Hepatocyte (in vitro differentiated cells): ENCODE data around the gene GRK5. TPM values are rescaled to one million over a fixed set of nuclear protein-coding genes. Genes with fewer than 3 reads are reported as not detected.

Experiments
- DNase-seq: peaks from one replicate; pipeline ENCODE4 v3.0.0-alpha.2; 2016; ENCODE audit warnings: low spot score
- H2AFZ ChIP-seq: fragments of 200-600 bp; sonication (generic); 2 replicates; pipeline ENCODE4 v1.6.0; 2016; ENCODE audit warnings: antibody characterized with exemption, mild to moderate bottlenecking
- H3K27ac ChIP-seq: fragments of 200-600 bp; sonication (generic); 2 replicates; pipeline ENCODE4 v1.5.1; 2016; ENCODE audit warnings: mild to moderate bottlenecking
- H3K27me3 ChIP-seq: fragments of 200-600 bp; sonication (generic); 2 replicates; pipeline ENCODE4 v1.6.1; 2016
- H3K36me3 ChIP-seq: fragments of 200-600 bp; sonication (generic); replicated peaks from 2 replicates; pipeline ENCODE4 v1.5.1; 2016; ENCODE audit warnings: low read depth; ENCODE audit not compliant: insufficient read depth
- H3K4me1 ChIP-seq: fragments of 200-600 bp; sonication (generic); 2 replicates; pipeline ENCODE4 v1.5.1; 2016; ENCODE audit warnings: mild to moderate bottlenecking, moderate library complexity; ENCODE audit not compliant: insufficient read depth
- H3K4me2 ChIP-seq: fragments of 200-600 bp; sonication (generic); 2 replicates; pipeline ENCODE4 v1.6.0; 2016
- H3K4me3 ChIP-seq: fragments of 200-600 bp; sonication (generic); 2 replicates; pipeline ENCODE4 v1.5.1; 2016; ENCODE audit warnings: mild to moderate bottlenecking
- H3K79me2 ChIP-seq: fragments of 200-600 bp; sonication (generic); 2 replicates; pipeline ENCODE4 v1.6.0; 2017; ENCODE audit warnings: mild to moderate bottlenecking
- H3K9me2 ChIP-seq: fragments of 200-600 bp; sonication (generic); replicated peaks from 2 replicates; pipeline ENCODE4 v1.6.0; 2017; ENCODE audit warnings: mild to moderate bottlenecking; ENCODE audit not compliant: insufficient read depth
- H3K9me3 ChIP-seq: fragments of 200-600 bp; sonication (generic); 2 replicates; pipeline ENCODE4 v1.5.1; 2016; ENCODE audit warnings: low read depth, mild to moderate bottlenecking
- H4K20me1 ChIP-seq: fragments of 200-600 bp; sonication (generic); 2 replicates; pipeline ENCODE4 v1.6.0; 2016; ENCODE audit warnings: mild to moderate bottlenecking; ENCODE audit not compliant: insufficient read depth, poor library complexity, severe bottlenecking
- EZH2 ChIP-seq: fragments of 200-600 bp; sonication (generic); IDR thresholded peaks from 2 replicates; pipeline ENCODE4 v1.6.1; 2016; ENCODE audit warnings: antibody characterized with exemption, mild to moderate bottlenecking, borderline replicate concordance
- EZH2phosphoT487 ChIP-seq: fragments of 200-600 bp; sonication (generic); IDR thresholded peaks from one replicate; pipeline ENCODE4 v1.6.1; 2018; ENCODE audit warnings: antibody characterized with exemption, mild to moderate bottlenecking, low read depth, moderate library complexity; ENCODE audit not compliant: unreplicated experiment, severe bottlenecking
- WGBS: methylation state at CpG from one replicate; pipeline ENCODE4 v1.1.6; 2016; ENCODE audit warnings: low lambda C conversion rate; ENCODE audit errors: missing lambda C conversion rate; 5-methylcytosine and 5-hydroxymethylcytosine counted together
- polyA plus RNA-seq: library from polyadenylated mRNA; unstranded; fragments of >200 nt; fragmentation: Nextera tagmentation; extraction: Ambion mirVana; gene quantifications from 2 replicates; pipeline ENCODE4 v1.2.1, GENCODE V29; 2016
- total RNA-seq: library from RNA; depleted of rRNA; stranded (reverse); fragments of >200 nt; gene quantifications from 2 replicates; pipeline ENCODE4 v1.2.3, GENCODE V29; 2014
- TF ChIP-seq, protein P1 (sequence below): fragments of 200-600 bp; sonication (generic); IDR thresholded peaks from 2 replicates; pipeline ENCODE4 v1.5.1; 2016; ENCODE audit warnings: antibody characterized with exemption, mild to moderate bottlenecking; ENCODE audit not compliant: poor library complexity

GRK5 gene
- total and polyA plus RNA-seq, 2 experiments from 2014 or later, result 7.6 to 19.9 TPM

DNA sequence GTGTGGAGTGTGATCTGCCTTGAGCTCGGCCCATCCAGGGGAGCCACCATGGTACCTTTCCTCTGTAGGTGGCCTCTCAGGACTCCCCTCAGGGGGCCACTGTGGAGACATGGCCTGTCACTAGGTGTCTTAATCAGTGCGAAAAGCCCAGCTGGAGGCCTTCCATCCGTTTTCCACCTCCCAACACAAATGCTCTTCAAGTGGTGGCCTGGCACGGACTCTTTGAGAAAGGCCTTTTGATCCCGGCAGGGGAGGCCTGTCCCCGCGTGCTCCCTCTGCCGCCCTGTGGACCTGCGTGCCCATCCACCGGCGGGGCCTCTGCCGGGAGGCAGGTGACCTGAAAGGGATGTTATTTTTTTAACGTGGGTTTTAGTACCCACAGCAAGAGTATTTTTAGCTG lies 185.6 kb downstream of the GRK5 start:
- Histone ChIP-seq H3K79me2 (no peaks in the 10 kb centered on the region), H3K9me3 (no peaks in the 10 kb centered on the region), H3K27ac (no peak overlapping the region), H3K9me2 (no peaks in the 10 kb centered on the region), H3K4me1 (no peaks in the 10 kb centered on the region), H3K36me3 (no peaks in the 10 kb centered on the region), H3K4me3 (no peak overlapping the region), H3K4me2 (no peak overlapping the region), H2AFZ (no peak overlapping the region), H4K20me1 (no peaks in the 10 kb centered on the region), H3K27me3 (no peaks in the 10 kb centered on the region)
- 73% methylated on average over 12 of the region's 13 CpGs for WGBS
- no peak for TF ChIP-seq EZH2phosphoT487
- TF ChIP-seq EZH2, result no peak
- TF ChIP-seq, protein P1, sequence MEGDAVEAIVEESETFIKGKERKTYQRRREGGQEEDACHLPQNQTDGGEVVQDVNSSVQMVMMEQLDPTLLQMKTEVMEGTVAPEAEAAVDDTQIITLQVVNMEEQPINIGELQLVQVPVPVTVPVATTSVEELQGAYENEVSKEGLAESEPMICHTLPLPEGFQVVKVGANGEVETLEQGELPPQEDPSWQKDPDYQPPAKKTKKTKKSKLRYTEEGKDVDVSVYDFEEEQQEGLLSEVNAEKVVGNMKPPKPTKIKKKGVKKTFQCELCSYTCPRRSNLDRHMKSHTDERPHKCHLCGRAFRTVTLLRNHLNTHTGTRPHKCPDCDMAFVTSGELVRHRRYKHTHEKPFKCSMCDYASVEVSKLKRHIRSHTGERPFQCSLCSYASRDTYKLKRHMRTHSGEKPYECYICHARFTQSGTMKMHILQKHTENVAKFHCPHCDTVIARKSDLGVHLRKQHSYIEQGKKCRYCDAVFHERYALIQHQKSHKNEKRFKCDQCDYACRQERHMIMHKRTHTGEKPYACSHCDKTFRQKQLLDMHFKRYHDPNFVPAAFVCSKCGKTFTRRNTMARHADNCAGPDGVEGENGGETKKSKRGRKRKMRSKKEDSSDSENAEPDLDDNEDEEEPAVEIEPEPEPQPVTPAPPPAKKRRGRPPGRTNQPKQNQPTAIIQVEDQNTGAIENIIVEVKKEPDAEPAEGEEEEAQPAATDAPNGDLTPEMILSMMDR, result no peak
- no peak for DNase-seq

DNA sequence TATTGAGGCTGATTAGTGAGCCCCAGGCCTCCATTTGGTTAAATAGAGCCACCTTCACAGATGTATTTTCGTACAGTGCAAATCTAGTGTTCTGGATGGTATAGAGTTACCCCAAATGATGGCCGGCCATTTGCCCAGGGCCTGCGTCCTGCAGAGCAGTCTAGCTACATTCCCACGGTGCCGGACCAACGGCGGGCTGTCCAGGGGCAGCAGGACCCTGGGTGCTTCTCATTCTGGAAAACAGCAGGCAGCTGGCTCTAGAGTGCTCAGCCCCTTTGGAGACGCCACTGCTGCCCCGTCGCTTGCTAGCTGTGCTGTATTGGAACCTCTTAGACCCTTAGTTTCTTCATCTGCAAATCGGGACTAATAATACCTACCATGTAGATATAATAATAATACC lies 186.1 kb downstream of the GRK5 start:
- TF ChIP-seq EZH2phosphoT487, result no peak
- TF ChIP-seq EZH2, result no peak
- TF ChIP-seq, protein P1, result no peak
- Histone ChIP-seq H3K4me2 (no peak overlapping the region), H3K4me1 (no peaks in the 10 kb centered on the region), H3K27ac (no peak overlapping the region), H3K36me3 (no peaks in the 10 kb centered on the region), H2AFZ (no peak overlapping the region), H3K79me2 (no peaks in the 10 kb centered on the region), H3K4me3 (no peak overlapping the region), H3K9me2 (no peaks in the 10 kb centered on the region), H4K20me1 (no peaks in the 10 kb centered on the region), H3K9me3 (no peaks in the 10 kb centered on the region), H3K27me3 (no peaks in the 10 kb centered on the region)
- no peak for DNase-seq
- WGBS, result 92% methylated on average over 11 of the region's 11 CpGs

DNA sequence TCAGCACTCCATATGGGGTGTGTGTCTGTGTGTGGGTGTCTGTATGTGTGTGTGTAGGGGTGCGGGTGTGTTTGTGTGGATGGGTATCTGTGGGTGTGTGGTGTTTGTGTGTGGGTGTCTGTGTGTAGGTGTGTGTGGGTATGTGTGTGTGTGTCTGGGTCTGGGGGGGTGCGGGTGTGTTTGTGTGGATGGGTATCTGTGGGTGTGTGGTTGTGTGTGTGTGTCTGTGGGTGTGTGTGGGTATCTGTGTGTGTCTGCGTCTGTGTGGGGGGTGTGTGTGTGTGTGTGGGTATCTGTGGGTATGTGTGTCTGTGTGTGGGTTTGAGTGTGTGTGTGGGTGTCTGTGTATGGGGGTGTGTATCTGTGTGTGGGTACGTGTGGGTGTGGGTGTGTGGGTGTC lies 186.5 kb downstream of the GRK5 start:
- Histone ChIP-seq H3K27ac (no peak overlapping the region), H3K4me2 (no peak overlapping the region), H3K9me3 (no peaks in the 10 kb centered on the region), H3K4me3 (no peak overlapping the region), H2AFZ (no peak overlapping the region), H3K79me2 (no peaks in the 10 kb centered on the region), H3K36me3 (no peaks in the 10 kb centered on the region), H3K27me3 (no peaks in the 10 kb centered on the region), H3K4me1 (no peaks in the 10 kb centered on the region), H3K9me2 (no peaks in the 10 kb centered on the region), H4K20me1 (no peaks in the 10 kb centered on the region)
- TF ChIP-seq EZH2 (no peak), EZH2phosphoT487 (no peak)
- TF ChIP-seq, protein P1, result no peak
- no peak for DNase-seq
- 94% methylated on average over 4 of the region's 4 CpGs for WGBS
